T-helper 1 cell treated with Interleukin-12 subunit alpha and Interleukin-12 subunit beta and Interleukin-4 antibody, amounts not matched to agents 30 μg/mL and 1 μg/mL, for 36 hours (primary cell): ENCODE data around the gene NGF.

Source experiments
- H3K27ac Mint-ChIP-seq: one replicate; pipeline ENCODE4 v1.8.0; 2021; ENCODE audit warnings: mild to moderate bottlenecking, mixed read lengths
- H3K27me3 Mint-ChIP-seq: one replicate; pipeline ENCODE4 v1.8.0; 2021; ENCODE audit warnings: low read depth, mixed read lengths
- H3K36me3 Mint-ChIP-seq: one replicate; pipeline ENCODE4 v1.8.0; 2021; ENCODE audit warnings: low read depth, mixed read lengths
- H3K4me1 Mint-ChIP-seq: one replicate; pipeline ENCODE4 v1.8.0; 2021; ENCODE audit warnings: low read depth, mixed read lengths
- H3K4me3 Mint-ChIP-seq: one replicate; pipeline ENCODE4 v1.8.0; 2021; ENCODE audit warnings: mild to moderate bottlenecking, moderate library complexity, mixed read lengths
- H3K9me3 Mint-ChIP-seq: one replicate; pipeline ENCODE4 v1.8.0; 2021; ENCODE audit warnings: mixed read lengths

Gene NGF

GRCh38 chr1:115261496-115261895 is 76.6 kb downstream of the NGF start:
- Mint-ChIP-seq H3K27ac (no peak overlapping the region), H3K4me3 (no peak overlapping the region), H3K27me3 (peaks cover 6% of the 10 kb centered on the region), H3K9me3 (peaks cover 12% of the 10 kb centered on the region), H3K36me3 (no peaks in the 10 kb centered on the region), H3K4me1 (no peaks in the 10 kb centered on the region)

- no peaks in the 10 kb centered on the region for H3K36me3 Mint-ChIP-seq
- no peak overlapping the region for H3K27ac Mint-ChIP-seq
- H3K4me3 Mint-ChIP-seq = no peak overlapping the region
- no peaks in the 10 kb centered on the region for H3K4me1 Mint-ChIP-seq
- H3K27me3 Mint-ChIP-seq = no peaks in the 10 kb centered on the region
- H3K9me3 Mint-ChIP-seq = peaks cover 14% of the 10 kb centered on the region
Observed at GRCh38 chr1:115258302-115258866, 79.7 kb downstream of the NGF start.

GRCh38 chr1:115257591-115257990 is 80.5 kb downstream of the NGF start:
- Mint-ChIP-seq H3K9me3 (peaks cover 14% of the 10 kb centered on the region), H3K27ac (no peak overlapping the region), H3K4me3 (no peak overlapping the region), H3K27me3 (no peaks in the 10 kb centered on the region), H3K36me3 (no peaks in the 10 kb centered on the region), H3K4me1 (no peaks in the 10 kb centered on the region)

- H3K9me3 Mint-ChIP-seq = peaks cover 14% of the 10 kb centered on the region
- no peaks in the 10 kb centered on the region for H3K4me1 Mint-ChIP-seq
- H3K27me3 Mint-ChIP-seq = no peaks in the 10 kb centered on the region
- no peaks in the 10 kb centered on the region for H3K36me3 Mint-ChIP-seq
- no peak overlapping the region for H3K27ac Mint-ChIP-seq
- no peak overlapping the region for H3K4me3 Mint-ChIP-seq
Observed at GRCh38 chr1:115255154-115255553, 82.9 kb downstream of the NGF start.

GRCh38 chr1:115252585-115252984 is 85.5 kb downstream of the NGF start:
- Mint-ChIP-seq H3K27me3 (no peaks in the 10 kb centered on the region), H3K27ac (no peak overlapping the region), H3K9me3 (peaks cover 3% of the 10 kb centered on the region), H3K4me3 (no peak overlapping the region), H3K36me3 (no peaks in the 10 kb centered on the region), H3K4me1 (no peaks in the 10 kb centered on the region)

GRCh38 chr1:115251856-115252255 is 86.2 kb downstream of the NGF start:
- Mint-ChIP-seq H3K4me3 (no peak overlapping the region), H3K36me3 (no peaks in the 10 kb centered on the region)

GRCh38 chr1:115251340-115251748 is 86.7 kb downstream of the NGF start:
- peaks cover under 1% of the 10 kb centered on the region for H3K9me3 Mint-ChIP-seq
- H3K4me1 Mint-ChIP-seq = no peaks in the 10 kb centered on the region
- H3K27me3 Mint-ChIP-seq = no peaks in the 10 kb centered on the region
- no peak overlapping the region for H3K4me3 Mint-ChIP-seq
- H3K36me3 Mint-ChIP-seq = no peaks in the 10 kb centered on the region
- no peak overlapping the region for H3K27ac Mint-ChIP-seq

More at GRCh38 chr1:115251856-115252255, 86.2 kb downstream of the NGF start:
- Mint-ChIP-seq H3K9me3 (peaks cover 3% of the 10 kb centered on the region), H3K27me3 (no peaks in the 10 kb centered on the region), H3K4me1 (no peaks in the 10 kb centered on the region), H3K27ac (no peak overlapping the region)

GRCh38 chr1:115246526-115246925 is 91.5 kb downstream of the NGF start:
- peaks cover 3% of the 10 kb centered on the region for H3K27me3 Mint-ChIP-seq
- no peaks in the 10 kb centered on the region for H3K9me3 Mint-ChIP-seq

GRCh38 chr1:115245227-115245626 is 92.8 kb downstream of the NGF start:
- Mint-ChIP-seq H3K36me3 (no peaks in the 10 kb centered on the region), H3K27ac (no peak overlapping the region), H3K9me3 (no peaks in the 10 kb centered on the region), H3K27me3 (peaks cover 3% of the 10 kb centered on the region), H3K4me1 (no peaks in the 10 kb centered on the region), H3K4me3 (no peak overlapping the region)

More at GRCh38 chr1:115246526-115246925, 91.5 kb downstream of the NGF start:
- Mint-ChIP-seq H3K27ac (no peak overlapping the region), H3K36me3 (no peaks in the 10 kb centered on the region), H3K4me1 (no peaks in the 10 kb centered on the region), H3K4me3 (no peak overlapping the region)

- Mint-ChIP-seq H3K9me3 (no peaks in the 10 kb centered on the region), H3K27ac (no peak overlapping the region)
Observed at GRCh38 chr1:115242543-115242942, 95.5 kb downstream of the NGF start.

GRCh38 chr1:115241309-115241708 is 96.7 kb downstream of the NGF start:
- H3K9me3 Mint-ChIP-seq = no peaks in the 10 kb centered on the region
- H3K27ac Mint-ChIP-seq = no peak overlapping the region
- H3K4me3 Mint-ChIP-seq = no peak overlapping the region
- no peaks in the 10 kb centered on the region for H3K4me1 Mint-ChIP-seq
- peaks cover 3% of the 10 kb centered on the region for H3K27me3 Mint-ChIP-seq
- H3K36me3 Mint-ChIP-seq = no peaks in the 10 kb centered on the region

More at GRCh38 chr1:115242543-115242942, 95.5 kb downstream of the NGF start:
- H3K4me3 Mint-ChIP-seq = no peak overlapping the region
- H3K4me1 Mint-ChIP-seq = no peaks in the 10 kb centered on the region
- H3K36me3 Mint-ChIP-seq = no peaks in the 10 kb centered on the region
- H3K27me3 Mint-ChIP-seq = peaks cover 3% of the 10 kb centered on the region

GRCh38 chr1:115240297-115240696 is 97.8 kb downstream of the NGF start:
- Mint-ChIP-seq H3K36me3 (no peaks in the 10 kb centered on the region), H3K9me3 (no peaks in the 10 kb centered on the region), H3K27ac (no peak overlapping the region), H3K4me1 (no peaks in the 10 kb centered on the region), H3K4me3 (no peak overlapping the region), H3K27me3 (peaks cover 3% of the 10 kb centered on the region)

GRCh38 chr1:115239426-115239825 is 98.6 kb downstream of the NGF start:
- Mint-ChIP-seq H3K27me3 (peaks cover 3% of the 10 kb centered on the region), H3K27ac (no peak overlapping the region), H3K9me3 (no peaks in the 10 kb centered on the region), H3K4me1 (no peaks in the 10 kb centered on the region), H3K36me3 (no peaks in the 10 kb centered on the region), H3K4me3 (no peak overlapping the region)

- Mint-ChIP-seq H3K36me3 (no peaks in the 10 kb centered on the region), H3K27me3 (peaks cover 3% of the 10 kb centered on the region), H3K9me3 (no peaks in the 10 kb centered on the region), H3K27ac (no peak overlapping the region), H3K4me1 (no peaks in the 10 kb centered on the region), H3K4me3 (no peak overlapping the region)
Observed at GRCh38 chr1:115239148-115239422, 99.0 kb downstream of the NGF start.

GRCh38 chr1:115238336-115239147 is 99.5 kb downstream of the NGF start:
- Mint-ChIP-seq H3K9me3 (no peaks in the 10 kb centered on the region), H3K4me3 (no peak overlapping the region)

More at GRCh38 chr1:115238336-115239147, 99.5 kb downstream of the NGF start:
- Mint-ChIP-seq H3K27me3 (peaks cover 3% of the 10 kb centered on the region), H3K36me3 (no peaks in the 10 kb centered on the region), H3K4me1 (no peaks in the 10 kb centered on the region), H3K27ac (no peak overlapping the region)
